Kidney (tissue), 14 donors: ENCODE results near the gene NABP2. TPM values are rescaled to one million over a fixed set of nuclear protein-coding genes. Genes with fewer than 3 reads are reported as not detected.

ENCODE experiments used
- DNase-seq, 5 donors: peaks; one replicate each; pipeline ENCODE4 v3.0.0-alpha.2; 2013 to 2020
- FAIRE-seq: peaks from 2 replicates; lab custom pipeline; 2012; peaks lifted over from hg19 to GRCh38; lab: Jason Lieb, UNC
- H3K27ac ChIP-seq, 2 donors: one replicate each; pipeline ENCODE4 v1.7.0; 2013; ENCODE audit warnings: low read depth in 2 of 2, low read length in 2 of 2, inconsistent platforms in 1 of 2
- H3K27me3 ChIP-seq: one replicate; pipeline ENCODE4 v1.7.1; 2013; ENCODE audit warnings: low read length, inconsistent platforms; ENCODE audit not compliant: control insufficient read depth, insufficient read depth
- H3K36me3 ChIP-seq, 3 donors: one replicate each; pipeline versions ENCODE4 v1.7.0 to v1.7.1; 2013; ENCODE audit warnings: low read length in 3 of 3, control low read depth in 1 of 3, inconsistent platforms in 1 of 3; ENCODE audit not compliant: insufficient read depth in 3 of 3, control insufficient read depth in 2 of 3
- H3K4me1 ChIP-seq, 3 donors: one replicate each; pipeline versions ENCODE4 v1.7.0 to v1.7.1; 2013; ENCODE audit warnings: low read length in 3 of 3, inconsistent platforms in 1 of 3, low read depth in 1 of 3; ENCODE audit not compliant: control insufficient read depth in 2 of 3, insufficient read depth in 2 of 3
- H3K4me3 ChIP-seq, 3 donors: one replicate each; pipeline versions ENCODE4 v1.7.0 to v1.8.1; 2013; ENCODE audit warnings: low read length in 3 of 3, control low read depth in 1 of 3, inconsistent platforms in 1 of 3
- H3K9ac ChIP-seq, 3 donors: one replicate each; pipeline versions ENCODE4 v1.7.0 to v1.7.1; 2013; ENCODE audit warnings: low read length in 3 of 3, control low read depth in 1 of 3, inconsistent platforms in 1 of 3
- H3K9me3 ChIP-seq, 3 donors: one replicate each; pipeline versions ENCODE4 v1.7.0 to v1.7.1; 2013; ENCODE audit warnings: low read length in 3 of 3, control low read depth in 1 of 3, inconsistent platforms in 1 of 3; ENCODE audit not compliant: control insufficient read depth in 2 of 3, insufficient read depth in 1 of 3
- CTCF ChIP-seq: IDR thresholded peaks from 3 replicates; pipeline ENCODE4 v1.5.1; 2012; ENCODE audit warnings: mild to moderate bottlenecking, moderate library complexity, borderline replicate concordance; ENCODE audit not compliant: insufficient read depth; ENCODE audit errors: extremely low read depth
- intact Hi-C: fragments of 100-400 bp; cut with DNase I; formaldehyde crosslinking; loops from one replicate; pipeline ENCODE4 v1.11.1; 2022
- polyA plus RNA-seq: library from polyadenylated mRNA; stranded (reverse); fragments of 350-450 nt; fragmentation: Illumina TruSeq; extraction: RNeasy Lipid Tissue Mini Kit (QIAGEN cat#74804); gene quantifications from one replicate; pipeline ENCODE4 v1.2.3, GENCODE V29; 2014; ENCODE audit warnings: low read depth, low replicate concordance; ENCODE audit not compliant: insufficient read depth
- total RNA-seq: library from RNA; stranded (reverse); fragmentation: NEBNext Ultra II Directional; extraction: Animal tissue kit (Norgen Biotek cat#: 25700); gene quantifications from one replicate; pipeline ENCODE4 v1.2.1, GENCODE V29; 2021
- donor health status: control.
- donor health status: control.
- donor health status: control.
- donor health status: control.
- donor health status: control.
- donor health status: DM: yes; HTN: yes; CAD: no.
- donor health status: Normal renal cell carcinoma (clear cell type).

Gene NABP2
- total and polyA plus RNA-seq, 2 donors from 2014 or later: 31.0 to 42.3 TPM

- H3K9ac ChIP-seq: no peak overlapping the region
- H3K36me3 ChIP-seq: peaks cover 9 to 55% (median 34%) of the 10 kb centered on the region in 3 donors
Measured at GRCh38 chr12:56274299-56274698, 50.2 kb downstream of the NABP2 start.

GRCh38 chr12:56278905-56279304 is 54.8 kb downstream of the NABP2 start:
- no peak overlapping the region for H3K4me3 ChIP-seq
- no peaks in the 10 kb centered on the region for H3K27me3 ChIP-seq
- no peak overlapping the region for H3K9ac ChIP-seq
- H3K36me3 ChIP-seq: peaks cover 10 to 69% (median 38%) of the 10 kb centered on the region in 3 donors
- H3K27ac ChIP-seq: no peak overlapping the region
- no peak for TF ChIP-seq CTCF
- no peaks in the 10 kb centered on the region for H3K9me3 ChIP-seq
- no peak for FAIRE-seq
- no peaks in the 10 kb centered on the region for H3K4me1 ChIP-seq
- DNase-seq: no peak
- intact Hi-C loops: no loop called here

More at GRCh38 chr12:56274299-56274698, 50.2 kb downstream of the NABP2 start:
- intact Hi-C loops: no loop called here
- DNase-seq (no peak), FAIRE-seq (no peak)
- no peak overlapping the region for H3K27ac ChIP-seq
- H3K9me3 ChIP-seq: no peaks in the 10 kb centered on the region
- no peaks in the 10 kb centered on the region for H3K27me3 ChIP-seq
- H3K4me1 ChIP-seq: no peaks in the 10 kb centered on the region
- TF ChIP-seq CTCF: no peak
- no peak overlapping the region for H3K4me3 ChIP-seq

Other genes starting within 250 kb of the NABP2 start
- gene SUOX, start 227.1 kb upstream of the NABP2 start, total RNA-seq: 33.1 TPM
- 61.1 TPM for gene SUOX, start 227.1 kb upstream of the NABP2 start, polyA plus RNA-seq
- gene IKZF4, start 203.3 kb upstream of the NABP2 start, total RNA-seq: 9.4 TPM
- 2.7 TPM for gene IKZF4, start 203.3 kb upstream of the NABP2 start, polyA plus RNA-seq
- gene RPS26, start 182.4 kb upstream of the NABP2 start, total RNA-seq: 46.7 TPM
- 637 TPM for gene RPS26, start 182.4 kb upstream of the NABP2 start, polyA plus RNA-seq
- gene ERBB3, start 144.2 kb upstream of the NABP2 start, total RNA-seq: 58.1 TPM
- gene ERBB3, start 144.2 kb upstream of the NABP2 start, polyA plus RNA-seq: 31.5 TPM
- 76.8 TPM for gene PA2G4, start 119.8 kb upstream of the NABP2 start, total RNA-seq
- gene PA2G4, start 119.8 kb upstream of the NABP2 start, polyA plus RNA-seq: 72.4 TPM
- 2,987 TPM for gene RPL41, start 107.7 kb upstream of the NABP2 start, total RNA-seq
- gene RPL41, start 107.7 kb upstream of the NABP2 start, polyA plus RNA-seq: 5,602 TPM
- 8.6 TPM for gene ZC3H10, start 106.1 kb upstream of the NABP2 start, total RNA-seq
- 2.4 TPM for gene ZC3H10, start 106.1 kb upstream of the NABP2 start, polyA plus RNA-seq
- gene ESYT1, start 96.1 kb upstream of the NABP2 start, total RNA-seq: 104 TPM
- gene ESYT1, start 96.1 kb upstream of the NABP2 start, polyA plus RNA-seq: 40.4 TPM
- 48.2 TPM for gene MYL6B, start 71.8 kb upstream of the NABP2 start, total RNA-seq
- gene MYL6B, start 71.8 kb upstream of the NABP2 start, polyA plus RNA-seq: 142 TPM
- 1,630 TPM for gene MYL6, start 66.0 kb upstream of the NABP2 start, total RNA-seq
- 4,190 TPM for gene MYL6, start 66.0 kb upstream of the NABP2 start, polyA plus RNA-seq
- gene SMARCC2, start 34.9 kb upstream of the NABP2 start, total RNA-seq: 112 TPM
- gene SMARCC2, start 34.9 kb upstream of the NABP2 start, polyA plus RNA-seq: 18.8 TPM
- 45.5 TPM for gene RNF41, start 2.4 kb upstream of the NABP2 start, total RNA-seq
- 17.6 TPM for gene RNF41, start 2.4 kb upstream of the NABP2 start, polyA plus RNA-seq
- gene SLC39A5, start 5.7 kb downstream of the NABP2 start, total RNA-seq: 5.1 TPM
- gene SLC39A5, start 5.7 kb downstream of the NABP2 start, polyA plus RNA-seq: 164 TPM
- 46.4 TPM for gene ANKRD52, start 34.0 kb downstream of the NABP2 start, total RNA-seq
- 8.6 TPM for gene ANKRD52, start 34.0 kb downstream of the NABP2 start, polyA plus RNA-seq
- gene COQ10A, start 42.6 kb downstream of the NABP2 start, total RNA-seq: 14.5 TPM
- gene COQ10A, start 42.6 kb downstream of the NABP2 start, polyA plus RNA-seq: 30.0 TPM
- 166 TPM for gene CS, start 76.0 kb downstream of the NABP2 start, total RNA-seq
- gene CS, start 76.0 kb downstream of the NABP2 start, polyA plus RNA-seq: 105 TPM
- gene CNPY2, start 91.6 kb downstream of the NABP2 start, total RNA-seq: 112 TPM
- 156 TPM for gene CNPY2, start 91.6 kb downstream of the NABP2 start, polyA plus RNA-seq
- 83.0 TPM for gene PAN2, start 109.7 kb downstream of the NABP2 start, total RNA-seq
- gene PAN2, start 109.7 kb downstream of the NABP2 start, polyA plus RNA-seq: 27.1 TPM
- gene IL23A, start 114.5 kb downstream of the NABP2 start, total RNA-seq: 0.88 TPM
- not detected for gene IL23A, start 114.5 kb downstream of the NABP2 start, polyA plus RNA-seq
- gene STAT2, start 135.8 kb downstream of the NABP2 start, total RNA-seq: 120 TPM
- 27.2 TPM for gene STAT2, start 135.8 kb downstream of the NABP2 start, polyA plus RNA-seq
- gene APOF, start 138.5 kb downstream of the NABP2 start, total RNA-seq: not detected
- not detected for gene APOF, start 138.5 kb downstream of the NABP2 start, polyA plus RNA-seq
- gene TIMELESS, start 225.1 kb downstream of the NABP2 start, total RNA-seq: 9.2 TPM
- 5.5 TPM for gene TIMELESS, start 225.1 kb downstream of the NABP2 start, polyA plus RNA-seq
- gene MIP, start 230.3 kb downstream of the NABP2 start, total RNA-seq: not detected
- not detected for gene MIP, start 230.3 kb downstream of the NABP2 start, polyA plus RNA-seq
- gene SPRYD4, start 244.2 kb downstream of the NABP2 start, total RNA-seq: 4.0 TPM
- gene SPRYD4, start 244.2 kb downstream of the NABP2 start, polyA plus RNA-seq: 6.0 TPM